HepG2 (cell line): Measurements from ENCODE around the gene MRPL14.
A peak's percentile ranks its signal among the peaks of the same experiment; 100 is the strongest.

Experiments used
- GATAD2A ChIP-seq: IDR thresholded peaks from 2 replicates; pipeline ENCODE4 v1.6.1; 2016
- JUNB ChIP-seq: sonication (generic); formaldehyde crosslinking; IDR thresholded peaks from 2 replicates; pipeline ENCODE4 v1.8.0; 2022; ENCODE audit warnings: missing genetic modification reagents, mild to moderate bottlenecking, borderline replicate concordance
- POLR2A ChIP-seq, 2 experiments: IDR thresholded peaks; 2 replicates each; pipeline ENCODE4 v1.6.1; 2011; ENCODE audit warnings: low read depth in 2 of 2, low read length in 2 of 2, mild to moderate bottlenecking in 1 of 2, moderate library complexity in 1 of 2; ENCODE audit not compliant: insufficient read depth in 1 of 2
- POLR2AphosphoS5 ChIP-seq: IDR thresholded peaks from 2 replicates; pipeline ENCODE4 v1.6.1; 2012; ENCODE audit warnings: low read depth, low read length
- SP1 ChIP-seq, 2 experiments: fragments of 450-650 bp in 1 of 2; sonication (generic) in 1 of 2; formaldehyde crosslinking in 1 of 2; IDR thresholded peaks; 2 replicates each; pipeline versions ENCODE4 v1.4.0 to v1.6.1; 2016 to 2020; ENCODE audit warnings: missing genetic modification reagents in 1 of 2
- ZNF549 ChIP-seq: sonication (generic); formaldehyde crosslinking; IDR thresholded peaks from 2 replicates; pipeline ENCODE4 v1.5.0; 2020; ENCODE audit warnings: missing genetic modification reagents
- TF ChIP-seq, protein P1 (sequence below): sonication (generic); formaldehyde crosslinking; IDR thresholded peaks from 2 replicates; pipeline ENCODE4 v1.8.0; 2022; ENCODE audit warnings: missing genetic modification reagents, mild to moderate bottlenecking, inconsistent platforms, borderline replicate concordance
- TF ChIP-seq, protein P2 (sequence below): sonication (generic); formaldehyde crosslinking; IDR thresholded peaks from 2 replicates; pipeline ENCODE4 v1.4.0; 2020; ENCODE audit warnings: missing genetic modification reagents

DNA sequence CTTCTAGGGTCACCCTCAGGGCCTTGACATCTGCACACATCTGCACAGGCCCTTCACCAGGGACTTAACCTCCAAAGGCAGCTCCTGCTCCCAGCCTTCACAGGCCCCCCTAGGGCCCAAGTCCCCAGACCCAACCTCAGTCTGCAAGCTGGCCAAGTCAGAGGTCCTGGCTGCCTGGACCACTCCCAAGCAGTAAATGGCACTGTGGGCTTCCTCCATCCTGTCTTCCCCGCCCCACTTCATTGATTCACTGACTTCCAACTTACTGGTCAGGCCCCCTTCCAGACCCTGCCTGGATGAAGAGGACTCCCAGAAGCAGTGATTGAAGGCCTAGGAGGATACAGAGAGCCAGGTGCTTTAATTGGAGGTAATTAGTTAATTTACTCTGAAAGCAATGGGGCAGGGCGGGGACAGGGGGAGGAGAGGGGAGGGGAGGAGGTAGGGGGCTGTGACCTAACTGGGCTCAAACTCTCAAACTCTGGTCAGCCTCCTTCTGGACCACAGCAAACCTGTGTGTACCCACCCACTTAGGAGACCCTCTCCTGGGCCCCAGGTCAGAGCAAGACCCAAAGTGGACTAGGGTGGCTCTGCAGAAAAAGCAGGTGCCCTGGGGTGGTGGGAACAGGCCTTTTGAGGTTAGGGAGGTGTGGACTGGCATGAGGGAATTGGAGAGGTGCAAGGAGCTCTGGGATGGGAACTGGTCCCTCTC, 51.5 kb downstream of the MRPL14 start:
- no peak for TF ChIP-seq SP1 (IDR thresholded peaks at IDR 0.05)
- TF ChIP-seq SP1 (CRISPR knock-in tag; IDR thresholded peaks at IDR 0.05) = no peak
- no peak for TF ChIP-seq JUNB (CRISPR knock-in tag)
- no peak for TF ChIP-seq POLR2A (IDR thresholded peaks at IDR 0.05; ENCODE audit: insufficient read depth in 1 of 2, low read depth in 2 of 2, low read length in 2 of 2)
- no peak for TF ChIP-seq ZNF549 (CRISPR knock-in tag)
- no peak for TF ChIP-seq GATAD2A
- TF ChIP-seq, protein P1, sequence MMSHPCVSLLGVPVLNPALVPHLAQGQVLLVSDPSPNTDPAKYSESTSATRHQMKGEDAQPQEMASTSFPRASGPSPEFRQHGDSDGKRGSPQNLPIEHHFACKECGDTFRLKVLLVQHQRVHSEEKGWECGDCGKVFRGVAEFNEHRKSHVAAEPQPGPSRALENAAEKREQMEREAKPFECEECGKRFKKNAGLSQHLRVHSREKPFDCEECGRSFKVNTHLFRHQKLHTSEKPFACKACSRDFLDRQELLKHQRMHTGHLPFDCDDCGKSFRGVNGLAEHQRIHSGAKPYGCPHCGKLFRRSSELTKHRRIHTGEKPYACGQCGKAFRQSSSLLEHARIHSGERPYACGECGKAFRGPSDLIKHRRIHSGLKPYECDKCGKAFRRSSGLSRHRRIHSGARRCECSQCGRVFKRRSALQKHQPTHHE (CRISPR knock-in tag) = no peak; the same call in 1 of the 2 replicates
- TF ChIP-seq, protein P2, sequence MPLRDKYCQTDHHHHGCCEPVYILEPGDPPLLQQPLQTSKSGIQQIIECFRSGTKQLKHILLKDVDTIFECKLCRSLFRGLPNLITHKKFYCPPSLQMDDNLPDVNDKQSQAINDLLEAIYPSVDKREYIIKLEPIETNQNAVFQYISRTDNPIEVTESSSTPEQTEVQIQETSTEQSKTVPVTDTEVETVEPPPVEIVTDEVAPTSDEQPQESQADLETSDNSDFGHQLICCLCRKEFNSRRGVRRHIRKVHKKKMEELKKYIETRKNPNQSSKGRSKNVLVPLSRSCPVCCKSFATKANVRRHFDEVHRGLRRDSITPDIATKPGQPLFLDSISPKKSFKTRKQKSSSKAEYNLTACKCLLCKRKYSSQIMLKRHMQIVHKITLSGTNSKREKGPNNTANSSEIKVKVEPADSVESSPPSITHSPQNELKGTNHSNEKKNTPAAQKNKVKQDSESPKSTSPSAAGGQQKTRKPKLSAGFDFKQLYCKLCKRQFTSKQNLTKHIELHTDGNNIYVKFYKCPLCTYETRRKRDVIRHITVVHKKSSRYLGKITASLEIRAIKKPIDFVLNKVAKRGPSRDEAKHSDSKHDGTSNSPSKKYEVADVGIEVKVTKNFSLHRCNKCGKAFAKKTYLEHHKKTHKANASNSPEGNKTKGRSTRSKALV = no peak
- TF ChIP-seq POLR2AphosphoS5 = peak; percentile 46; the same call in 1 of the 2 replicates
